ENCODE results near the gene CITED4. TPM values are rescaled to one million over a fixed set of nuclear protein-coding genes. Genes with fewer than 3 reads are reported as not detected.

Gene CITED4
- total and polyA plus RNA-seq, 2 donors (not counting 3 experiments of a cell fraction or from before 2014, with no cell fraction given), result 3.8 to 11.3 TPM

GRCh38 chr1:40907899-40908298 is 45.7 kb upstream of the CITED4 start:
- Histone ChIP-seq H3K4me3 (replicated peaks in 1 of 3; ENCODE audit: insufficient read depth in 1 of 3, low read depth in 1 of 3, low read length in 3 of 3) (no peak overlapping the region), H3K79me2 (ENCODE audit: control insufficient read depth, insufficient read depth, low read length) (no peaks in the 10 kb centered on the region), H3K9me3 (replicated peaks; ENCODE audit: control insufficient read depth, insufficient read depth, low read length) (no peaks in the 10 kb centered on the region), H3K27me3 (ENCODE audit: control insufficient read depth in 2 of 2, insufficient read depth in 2 of 2, low read length in 2 of 2) (no peaks in the 10 kb centered on the region), H3K9me1 (replicated peaks; ENCODE audit: control insufficient read depth, extremely low read depth, insufficient read depth, low read length) (no peaks in the 10 kb centered on the region), H3K4me1 (ENCODE audit: control insufficient read depth, extremely low read depth, insufficient read depth, low read length) (no peaks in the 10 kb centered on the region), H2AFZ (ENCODE audit: low read depth, low read length) (no peak overlapping the region), H3K36me3 (ENCODE audit: control insufficient read depth in 2 of 2, extremely low read depth in 1 of 2, insufficient read depth in 2 of 2, low read length in 2 of 2) (no peaks in the 10 kb centered on the region), H4K20me1 (replicated peaks; ENCODE audit: control insufficient read depth, extremely low read depth, insufficient read depth, low read length) (no peaks in the 10 kb centered on the region), H3K27ac (ENCODE audit: insufficient read depth, low read depth, low read length) (no peak overlapping the region), H3K9ac (replicated peaks; ENCODE audit: extremely low read depth, insufficient read depth, low read length) (no peak overlapping the region), H3K4me2 (ENCODE audit: insufficient read depth, low read length) (no peak overlapping the region)
- FAIRE-seq (no peak), DNase-seq (ENCODE audit: low read depth, low spot score) (no peak)
- dilution Hi-C loops (cut with MboI; ENCODE audit: extremely low pct_ligation_motif_present, low sequenced_read_pairs), result no loop called here
- intact Hi-C loops (cut with micrococcal nuclease), result no loop called here
- TF ChIP-seq POLR2AphosphoS5 (IDR thresholded peaks at IDR 0.05; ENCODE audit: insufficient read depth, low read depth, low read length), result no peak
- no peak for TF ChIP-seq MYC (IDR thresholded peaks at IDR 0.05; ENCODE audit: low read depth, low read length)
- TF ChIP-seq CTCF (IDR thresholded peaks at IDR 0.05; ENCODE audit: extremely low read depth in 1 of 2, insufficient read depth in 1 of 2, low read depth in 1 of 2, low read length in 2 of 2), result no peak
- TF ChIP-seq JUN (IDR thresholded peaks at IDR 0.05; ENCODE audit: borderline replicate concordance, insufficient read depth, insufficient read length, low read depth), result no peak
- TF ChIP-seq FOS (IDR thresholded peaks at IDR 0.05; ENCODE audit: borderline replicate concordance, insufficient read depth, low read length), result no peak
- TF ChIP-seq POLR2A (IDR thresholded peaks at IDR 0.05; ENCODE audit: low read depth, low read length), result no peak
- no TSS peak for BruUV-seq (replicated peaks)
- POLR2A ChIA-PET, result no interaction called here
- CTCF ChIA-PET, result no interaction called here

GRCh38 chr1:40906781-40907400 is 44.7 kb upstream of the CITED4 start:
- intact Hi-C loops (cut with micrococcal nuclease) (no loop called here), dilution Hi-C loops (cut with MboI; ENCODE audit: extremely low pct_ligation_motif_present, low sequenced_read_pairs) (no loop called here)
- no peaks in the 10 kb centered on the region for H3K36me3 ChIP-seq (ENCODE audit: control insufficient read depth in 2 of 2, extremely low read depth in 1 of 2, insufficient read depth in 2 of 2, low read length in 2 of 2)
- no peaks in the 10 kb centered on the region for H3K4me1 ChIP-seq (ENCODE audit: control insufficient read depth, extremely low read depth, insufficient read depth, low read length)
- H3K4me3 ChIP-seq (replicated peaks in 1 of 3; ENCODE audit: insufficient read depth in 1 of 3, low read depth in 1 of 3, low read length in 3 of 3), result no peak overlapping the region
- DNase-seq (ENCODE audit: low read depth, low spot score), result no peak
- TF ChIP-seq POLR2AphosphoS5 (IDR thresholded peaks at IDR 0.05; ENCODE audit: insufficient read depth, low read depth, low read length) (no peak), POLR2A (IDR thresholded peaks at IDR 0.05; ENCODE audit: low read depth, low read length) (no peak), CTCF (IDR thresholded peaks at IDR 0.05; ENCODE audit: extremely low read depth in 1 of 2, insufficient read depth in 1 of 2, low read depth in 1 of 2, low read length in 2 of 2) (no peak), JUN (IDR thresholded peaks at IDR 0.05; ENCODE audit: borderline replicate concordance, insufficient read depth, insufficient read length, low read depth) (no peak), MYC (IDR thresholded peaks at IDR 0.05; ENCODE audit: low read depth, low read length) (no peak), MAX (IDR thresholded peaks at IDR 0.05; ENCODE audit: insufficient read depth, insufficient read length) (no peak), FOS (IDR thresholded peaks at IDR 0.05; ENCODE audit: borderline replicate concordance, insufficient read depth, low read length) (no peak), EZH2 (IDR thresholded peaks at IDR 0.05; ENCODE audit: borderline replicate concordance, low read depth, low read length, severe bottlenecking) (no peak), GATA2 (IDR thresholded peaks at IDR 0.05; ENCODE audit: insufficient read depth, insufficient read length, low read depth, low read length) (no peak)
- H3K9me1 ChIP-seq (replicated peaks; ENCODE audit: control insufficient read depth, extremely low read depth, insufficient read depth, low read length), result no peaks in the 10 kb centered on the region
- no peak for FAIRE-seq
- H3K27ac ChIP-seq (ENCODE audit: insufficient read depth, low read depth, low read length), result no peak overlapping the region
- no TSS peak for BruUV-seq (replicated peaks)
- no peak overlapping the region for H3K4me2 ChIP-seq (ENCODE audit: insufficient read depth, low read length)
- ChIA-PET POLR2A (interaction anchor here (0.6 kb wide), 1 partner anchor 10 kb away, joined by 4 read pairs; no protein-coding TSS in a partner anchor), CTCF (no interaction called here)
- H2AFZ ChIP-seq (ENCODE audit: low read depth, low read length), result no peak overlapping the region
- H4K20me1 ChIP-seq (replicated peaks; ENCODE audit: control insufficient read depth, extremely low read depth, insufficient read depth, low read length), result no peaks in the 10 kb centered on the region
- H3K9me3 ChIP-seq (replicated peaks; ENCODE audit: control insufficient read depth, insufficient read depth, low read length), result no peaks in the 10 kb centered on the region
- H3K27me3 ChIP-seq (ENCODE audit: control insufficient read depth in 2 of 2, insufficient read depth in 2 of 2, low read length in 2 of 2), result no peaks in the 10 kb centered on the region
- H3K9ac ChIP-seq (replicated peaks; ENCODE audit: extremely low read depth, insufficient read depth, low read length), result no peak overlapping the region
- H3K79me2 ChIP-seq (ENCODE audit: control insufficient read depth, insufficient read depth, low read length), result no peaks in the 10 kb centered on the region
